H1 (cell line): ENCODE measurements around the gene PHLDA1.

Experiments
- CTCF ChIP-seq, 3 experiments: IDR thresholded peaks; 1 replicate in 2 of 3; 2 replicates in 1 of 3; pipeline versions ENCODE4 v1.5.1 to v1.6.1; 2011; ENCODE audit warnings: low read length in 3 of 3, mild to moderate bottlenecking in 3 of 3, inconsistent platforms in 2 of 3, low read depth in 1 of 3, moderate library complexity in 1 of 3; ENCODE audit not compliant: insufficient read depth in 1 of 3; ENCODE audit errors: control extremely low read depth in 1 of 3
- SIN3A ChIP-seq, 2 experiments: IDR thresholded peaks in 1 of 2; conservative IDR thresholded peaks in 1 of 2; 2 replicates each; pipeline ENCODE4 v1.6.1; 2011 to 2012; ENCODE audit warnings: low read length in 2 of 2, improper control_type of control experiment in 1 of 2, low read depth in 1 of 2, mild to moderate bottlenecking in 1 of 2

- TF ChIP-seq CTCF (IDR thresholded peaks at IDR 0.05; ENCODE audit: control extremely low read depth in 1 of 3, insufficient read depth in 1 of 3, low read depth in 1 of 3, low read length in 3 of 3) (peak in 2 of 3 experiments; percentile 81 to 88; a peak in 3 of 4 replicates), SIN3A (conservative IDR thresholded peaks at IDR 0.05 in 1 of 2, IDR thresholded peaks at IDR 0.05 in 1 of 2; ENCODE audit: low read depth in 1 of 2, low read length in 2 of 2) (no peak)
Observed at GRCh38 chr12:76037130-76038103, 5.8 kb upstream of the PHLDA1 start.
